ENCODE measurements around the gene KCTD14. TPM values are rescaled to one million over a fixed set of nuclear protein-coding genes. Genes with fewer than 3 reads are reported as not detected.
"Not testable (repeated sequence)": the region's sequence is repeated elsewhere in the genome, so short reads cannot be mapped to it uniquely, and the experiment has no call there.

KCTD14 gene
- total and polyA plus RNA-seq, 9 donors, result 0.24 to 5.2 (median 1.5) TPM

- WGBS, 3 donors, result 92 to 98% (median 97%) methylated on average over 3 of the region's 3 CpGs
These were observed 8.6 kb upstream of the KCTD14 start for GRCh38 chr11:78031629-78032028.

GRCh38 chr11:78030429-78031325 lies 7.6 kb upstream of the KCTD14 start:
- Histone ChIP-seq H3K9me3 (no peaks in the 10 kb centered on the region), H3K27ac (no peak overlapping the region), H3K4me1 (ENCODE audit: insufficient read depth) (peaks cover 4% of the 10 kb centered on the region), H3K4me3 (no peak overlapping the region), H3K36me3 (no peaks in the 10 kb centered on the region), H3K27me3 (no peaks in the 10 kb centered on the region)
- intact Hi-C loops (cut with DNase I), result loop anchor here in 1 of 4 donors (5.0 kb wide), 1 partner anchor 1642 kb away; no protein-coding TSS in a partner anchor
- WGBS, 3 donors, result 28 to 41% (median 31%) methylated on average over 7 of the region's 7 CpGs
- TF ChIP-seq CTCF (IDR thresholded peaks at IDR 0.05) (no peak), EP300 (IDR thresholded peaks at IDR 0.05) (no peak), POLR2A (IDR thresholded peaks at IDR 0.05) (no peak)
- DNase-seq, result peak in 3 of 5 donors; percentile 34 to 47 (median 39)

More at GRCh38 chr11:78031629-78032028, 8.6 kb upstream of the KCTD14 start:
- Histone ChIP-seq H3K4me3 (no peak overlapping the region), H3K27me3 (no peaks in the 10 kb centered on the region), H3K36me3 (no peaks in the 10 kb centered on the region), H3K4me1 (ENCODE audit: insufficient read depth) (peaks cover 4% of the 10 kb centered on the region), H3K9me3 (no peaks in the 10 kb centered on the region), H3K27ac (no peak overlapping the region)
- intact Hi-C loops (cut with DNase I), result loop anchor here in 1 of 4 donors (5.0 kb wide), 1 partner anchor 1641 kb away; no protein-coding TSS in a partner anchor
- TF ChIP-seq EP300 (IDR thresholded peaks at IDR 0.05) (no peak), POLR2A (IDR thresholded peaks at IDR 0.05) (no peak), CTCF (IDR thresholded peaks at IDR 0.05) (no peak)
- no peak for DNase-seq

GRCh38 chr11:78028423-78028822 lies 5.3 kb upstream of the KCTD14 start:
- H3K4me1 ChIP-seq (ENCODE audit: insufficient read depth); intact Hi-C loops (cut with DNase I); H3K9me3 ChIP-seq; H3K27ac ChIP-seq; H3K36me3 ChIP-seq; DNase-seq; H3K4me3 ChIP-seq; H3K27me3 ChIP-seq: not testable (repeated sequence)
- 85 to 91% (median 87%) methylated on average over 9 of the region's 9 CpGs for WGBS, 3 donors

- TF ChIP-seq CTCF (IDR thresholded peaks at IDR 0.05), result no peak
- no peak for TF ChIP-seq EP300 (IDR thresholded peaks at IDR 0.05)
- TF ChIP-seq POLR2A (IDR thresholded peaks at IDR 0.05), result no peak
- Histone ChIP-seq H3K4me3 (no peak overlapping the region), H3K27ac (no peak overlapping the region), H3K9me3 (no peaks in the 10 kb centered on the region), H3K4me1 (ENCODE audit: insufficient read depth) (peaks cover 4% of the 10 kb centered on the region), H3K27me3 (no peaks in the 10 kb centered on the region), H3K36me3 (no peaks in the 10 kb centered on the region)
- intact Hi-C loops (cut with DNase I), result no loop called here
- DNase-seq, result no peak
- 91 to 93% (median 92%) methylated on average over 2 of the region's 2 CpGs for WGBS, 3 donors
These were observed 4.7 kb upstream of the KCTD14 start for GRCh38 chr11:78027759-78028158.

GRCh38 chr11:78025378-78025777 lies 2.3 kb upstream of the KCTD14 start:
- H3K27me3 ChIP-seq, result no peaks in the 10 kb centered on the region
- intact Hi-C loops (cut with DNase I), result no loop called here
- TF ChIP-seq CTCF (IDR thresholded peaks at IDR 0.05) (no peak), EP300 (IDR thresholded peaks at IDR 0.05) (no peak), POLR2A (IDR thresholded peaks at IDR 0.05) (no peak)

More at GRCh38 chr11:78025378-78025777, 2.3 kb upstream of the KCTD14 start:
- H3K4me1 ChIP-seq (ENCODE audit: insufficient read depth), result no peaks in the 10 kb centered on the region
- H3K36me3 ChIP-seq, result no peaks in the 10 kb centered on the region
- no peaks in the 10 kb centered on the region for H3K9me3 ChIP-seq
- no peak overlapping the region for H3K4me3 ChIP-seq
- H3K27ac ChIP-seq, result no peak overlapping the region
- no peak for DNase-seq

All from ovary (tissue), 9 donors.